ENCODE results near the gene INO80.
A peak's percentile ranks its signal among the peaks of the same experiment; 100 is the strongest.
"Not testable (repeated sequence)": the region's sequence is repeated elsewhere in the genome, so short reads cannot be mapped to it uniquely, and the experiment has no call there.

INO80 gene

DNA sequence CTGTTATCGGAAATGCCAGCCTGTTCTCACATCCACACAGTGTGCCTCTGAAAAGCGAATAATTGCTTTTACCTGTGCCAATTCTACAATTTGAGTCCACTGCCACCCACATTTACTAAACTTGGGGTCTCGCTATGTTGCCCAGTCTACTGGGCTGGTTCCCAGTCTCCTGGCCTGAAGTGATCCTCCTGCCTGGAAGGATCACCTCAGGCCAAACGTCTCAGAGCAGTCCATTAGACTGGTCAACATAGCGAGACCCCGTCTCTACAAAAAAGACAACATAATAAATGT lies 827 bp upstream of the INO80 start:
- FAIRE-seq: no peak

DNA sequence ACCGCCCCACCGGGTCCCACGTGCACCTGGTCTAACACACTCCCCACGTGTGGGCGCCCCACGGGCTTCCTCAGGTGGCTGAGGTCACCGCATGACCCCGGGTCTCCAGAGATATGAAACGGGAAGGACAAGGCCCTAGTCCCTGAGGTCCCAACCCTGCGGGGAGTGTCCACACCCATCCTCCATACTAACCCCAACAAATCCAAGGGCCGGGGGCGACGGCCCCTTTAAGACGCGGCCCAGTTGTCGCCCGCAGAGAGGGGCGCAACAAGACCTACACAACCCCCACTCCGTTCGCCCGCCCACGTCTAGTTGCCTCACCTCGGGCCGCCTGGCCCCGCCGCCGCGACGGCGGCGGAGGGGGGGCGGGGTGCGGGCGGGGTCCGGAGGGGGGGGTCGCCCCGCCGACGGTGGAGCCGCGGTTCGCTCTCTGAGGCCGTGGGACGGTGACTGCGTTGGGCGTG lies 396 bp downstream of the INO80 start:
- no peak for FAIRE-seq

DNA sequence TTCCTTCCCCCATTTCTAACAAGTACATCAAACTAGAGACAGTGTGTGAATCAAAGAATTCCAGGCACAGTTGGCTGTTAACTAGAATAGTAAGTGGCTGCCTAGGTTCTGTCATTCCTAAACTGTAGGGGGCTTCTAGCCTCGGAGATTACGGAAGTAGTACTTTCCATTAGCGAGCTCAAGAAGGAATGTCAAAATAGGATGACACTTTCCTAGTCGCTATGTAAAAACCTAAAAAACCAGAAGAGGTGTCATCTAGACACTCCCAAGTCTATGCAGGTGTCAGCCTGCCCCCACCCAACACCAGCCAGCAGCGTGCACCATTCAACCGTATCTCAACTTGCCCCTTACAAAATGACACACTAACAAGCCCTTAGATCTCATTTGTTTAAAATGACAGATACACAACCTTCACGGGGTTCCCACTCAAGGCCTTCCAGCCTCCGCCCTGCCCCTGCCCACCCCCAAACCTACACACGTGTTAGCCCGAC lies 874 bp downstream of the INO80 start:
- FAIRE-seq: no peak

DNA sequence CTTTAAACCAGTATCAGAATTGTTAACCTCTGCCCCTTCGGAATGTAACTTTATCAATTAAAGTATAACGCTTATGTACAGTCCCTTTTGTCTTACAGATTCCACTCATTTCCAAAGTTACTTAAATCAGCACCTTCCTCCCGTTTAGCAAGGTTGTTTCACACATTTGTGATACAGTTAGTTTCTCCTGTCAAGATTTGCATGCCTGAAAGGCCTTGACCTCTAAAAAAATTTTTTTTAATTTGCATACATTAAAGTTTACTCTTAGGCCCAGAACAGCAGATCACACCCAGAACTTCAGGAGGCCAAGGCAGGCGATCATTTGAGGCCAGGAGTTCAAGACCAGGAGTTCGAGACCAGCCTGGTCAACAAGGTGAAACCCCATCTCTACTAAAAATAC lies 9.1 kb downstream of the INO80 start:
- no peak for FAIRE-seq

DNA sequence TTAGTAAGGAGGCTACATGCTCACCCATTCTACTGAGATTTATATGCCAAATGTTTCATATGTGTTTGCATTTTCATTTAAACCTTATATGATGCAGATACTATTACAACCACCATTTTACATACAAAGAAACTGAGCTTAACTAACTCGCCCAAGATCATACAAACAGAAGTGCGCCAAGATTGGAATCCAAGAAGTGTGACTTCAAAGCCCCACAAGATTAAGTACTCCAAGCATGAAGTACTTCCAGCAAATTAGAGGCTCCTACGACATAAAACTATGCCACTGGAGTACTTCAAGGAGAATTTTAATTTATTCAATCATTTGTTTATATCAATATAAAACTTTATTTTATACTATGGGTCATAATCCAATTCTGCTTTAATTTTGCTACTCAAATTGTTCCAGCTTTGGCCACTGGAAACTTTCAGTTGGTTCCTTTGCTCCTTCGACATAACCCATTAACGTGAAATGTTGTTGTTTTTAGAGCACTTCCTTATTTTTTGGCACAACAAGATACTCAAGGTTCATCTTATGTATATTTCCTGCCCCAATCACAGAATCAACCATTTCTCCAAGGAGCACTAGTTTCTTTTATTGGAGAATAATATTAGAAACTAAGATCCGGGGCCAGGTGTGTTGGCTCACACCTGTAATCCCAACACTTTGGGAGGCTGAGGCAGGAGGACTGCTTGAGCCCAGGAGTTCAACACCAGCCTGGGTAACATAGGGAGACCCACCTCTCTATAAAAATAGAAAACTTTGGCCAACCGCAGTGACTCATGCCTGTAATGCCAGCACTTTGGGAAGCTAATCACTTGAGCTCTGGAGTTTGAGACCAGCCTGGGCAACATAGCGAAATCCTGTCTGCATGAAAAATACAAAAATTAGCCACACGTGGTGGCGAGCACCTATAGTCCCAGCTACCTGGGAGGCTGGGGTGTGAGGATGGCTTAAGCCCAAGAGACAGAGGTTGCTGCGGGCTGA lies 10.4 kb downstream of the INO80 start:
- FAIRE-seq: no peak

DNA sequence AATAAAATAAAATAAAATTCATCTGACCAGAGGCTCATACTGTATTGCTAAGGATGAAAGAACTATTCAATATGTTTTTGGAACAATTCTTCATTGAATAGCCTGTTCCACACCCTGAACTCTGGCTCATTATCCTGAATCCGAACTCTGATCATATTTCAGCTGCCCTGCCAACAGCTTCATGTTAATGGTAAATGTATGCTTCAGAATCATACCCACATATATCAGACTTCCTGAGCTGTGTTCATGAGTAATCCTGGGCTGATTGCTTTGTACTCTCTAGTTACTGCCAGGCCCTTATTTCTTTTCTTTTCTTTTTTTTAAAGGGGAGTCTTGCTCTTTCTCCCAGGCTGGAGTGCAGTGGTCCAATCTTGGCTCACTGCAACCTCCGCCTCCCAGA lies 11.8 kb downstream of the INO80 start:
- FAIRE-seq: no peak

DNA sequence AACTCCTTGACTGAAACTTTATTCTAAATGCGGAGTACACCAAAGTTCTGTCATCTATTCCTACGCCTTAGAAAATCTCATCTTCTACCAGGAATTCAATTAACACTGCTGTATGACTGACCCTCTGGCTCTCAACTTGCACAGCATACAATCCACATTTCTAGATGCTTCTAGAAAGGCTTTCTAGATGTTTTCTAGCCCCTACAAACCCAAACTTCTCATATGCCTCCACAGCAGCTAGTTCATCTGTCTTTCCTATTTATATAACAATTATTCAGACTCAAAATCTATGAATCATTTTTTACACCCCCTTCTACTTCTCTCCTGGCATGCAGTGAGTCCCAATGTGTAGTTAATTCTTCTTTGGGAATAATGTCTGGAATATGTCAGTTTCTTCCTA lies 13.2 kb downstream of the INO80 start:
- FAIRE-seq: no peak

DNA sequence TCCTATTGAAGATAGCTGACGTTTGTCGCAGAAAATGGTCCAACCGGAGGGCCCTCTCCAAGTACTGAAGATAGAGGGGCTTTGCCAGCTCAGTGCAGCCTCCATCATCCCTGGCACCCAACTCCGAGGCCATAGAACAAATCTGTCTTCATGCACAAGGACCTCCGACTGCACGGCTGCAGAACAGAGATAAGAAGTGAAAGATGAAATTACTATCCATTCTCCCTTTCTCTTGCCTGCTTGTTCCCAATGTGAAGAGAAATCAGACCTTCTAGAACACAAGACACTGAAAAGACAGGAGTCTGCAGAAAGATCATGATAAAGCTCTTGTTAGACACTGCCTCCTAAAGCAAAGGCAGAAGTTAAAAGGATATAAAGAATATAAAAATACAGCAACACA lies 19.9 kb downstream of the INO80 start:
- FAIRE-seq: no peak

DNA sequence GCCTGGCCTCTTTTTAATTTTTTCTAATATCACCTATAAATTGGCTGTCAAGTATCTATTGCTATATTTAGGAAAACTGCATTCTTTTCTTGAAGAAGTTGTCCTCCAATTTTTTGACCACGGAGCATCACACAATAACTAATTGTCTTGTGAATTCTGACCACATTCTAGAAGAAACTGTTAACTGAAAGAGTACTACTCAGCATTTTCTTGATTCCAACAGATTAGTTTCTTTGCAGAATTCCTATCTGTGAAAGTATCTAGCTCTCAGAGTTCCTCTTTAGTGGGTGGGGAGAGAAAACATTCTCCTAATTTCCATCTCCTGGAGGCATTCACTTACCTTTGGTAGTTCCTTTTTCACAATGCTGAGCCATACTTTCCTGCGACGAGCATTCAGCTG lies 31.1 kb downstream of the INO80 start:
- FAIRE-seq: no peak

DNA sequence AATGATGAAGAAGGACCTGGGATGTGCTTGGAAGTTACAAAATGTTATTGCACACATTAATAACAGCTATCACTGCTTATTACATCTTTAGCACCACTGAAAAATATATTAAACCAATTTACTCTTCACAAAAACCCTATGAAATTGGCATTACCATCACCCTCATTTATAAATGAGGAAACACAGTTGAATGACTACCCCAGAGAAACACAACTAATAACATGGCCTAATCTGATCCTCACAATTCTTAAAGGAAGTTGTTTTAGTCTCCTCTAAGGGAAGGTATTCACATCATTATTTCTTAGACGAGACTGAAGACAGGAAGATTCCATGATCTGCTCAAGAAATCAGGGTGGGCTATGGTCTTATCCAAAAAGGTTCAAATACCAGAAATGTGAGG lies 35.9 kb downstream of the INO80 start:
- FAIRE-seq: no peak

DNA sequence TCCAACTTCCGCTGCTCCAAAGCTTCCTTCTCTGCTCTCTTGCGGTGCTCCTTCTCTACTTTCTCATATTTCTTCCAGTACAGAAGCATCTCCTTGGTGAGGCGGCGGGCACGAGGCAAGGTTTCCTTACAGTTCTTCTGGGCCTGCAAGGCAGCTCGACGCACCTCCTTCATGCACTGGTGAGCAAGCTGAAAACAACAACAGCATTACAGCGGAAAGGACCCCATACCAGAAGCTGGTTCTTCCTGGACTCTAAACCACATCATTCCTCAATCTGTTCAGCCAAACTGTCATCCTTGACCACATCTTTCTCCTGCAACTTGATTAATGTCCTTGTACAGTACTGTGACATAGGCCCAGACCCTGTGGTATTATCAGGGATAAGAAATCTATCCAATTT lies 36.4 kb downstream of the INO80 start:
- no peak for FAIRE-seq

DNA sequence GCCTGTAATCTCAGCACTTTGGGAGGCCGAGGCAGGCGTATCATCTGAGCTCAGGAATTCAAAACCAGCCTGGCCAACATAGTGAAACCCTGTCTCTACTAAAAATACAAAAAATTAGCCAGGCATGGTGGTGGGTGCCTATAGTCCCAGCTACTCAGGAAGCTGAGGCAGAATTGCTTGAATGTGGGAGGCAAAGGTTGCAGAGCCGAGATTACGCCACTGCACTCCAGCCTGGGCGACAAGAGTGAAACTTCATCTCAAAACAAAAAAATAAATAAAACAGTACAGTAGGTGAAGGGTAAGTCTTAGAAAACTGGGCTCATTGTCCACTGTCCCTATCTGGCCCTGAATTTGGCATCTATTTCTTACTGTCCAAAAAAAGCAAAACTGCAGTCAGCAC lies 37.2 kb downstream of the INO80 start:
- not testable (repeated sequence) for FAIRE-seq

DNA sequence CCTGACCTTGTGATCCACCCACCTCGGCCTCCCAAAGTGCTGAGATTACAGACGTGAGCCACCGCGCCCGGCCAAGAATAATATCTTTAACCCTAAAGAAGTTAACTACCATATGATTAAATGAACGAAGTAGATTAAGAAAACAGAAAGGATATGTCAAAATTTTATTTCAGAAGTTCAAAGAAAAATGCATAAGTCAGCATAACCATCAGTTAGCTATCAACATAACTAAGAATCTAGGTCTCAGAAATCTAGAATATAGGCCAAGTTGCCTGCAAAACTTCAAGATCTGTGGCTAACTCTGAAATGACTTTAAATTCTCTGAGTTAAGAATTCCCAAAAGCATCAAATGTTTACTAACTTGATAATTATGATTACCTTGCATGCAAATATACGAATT lies 38.0 kb downstream of the INO80 start:
- no peak for FAIRE-seq

DNA sequence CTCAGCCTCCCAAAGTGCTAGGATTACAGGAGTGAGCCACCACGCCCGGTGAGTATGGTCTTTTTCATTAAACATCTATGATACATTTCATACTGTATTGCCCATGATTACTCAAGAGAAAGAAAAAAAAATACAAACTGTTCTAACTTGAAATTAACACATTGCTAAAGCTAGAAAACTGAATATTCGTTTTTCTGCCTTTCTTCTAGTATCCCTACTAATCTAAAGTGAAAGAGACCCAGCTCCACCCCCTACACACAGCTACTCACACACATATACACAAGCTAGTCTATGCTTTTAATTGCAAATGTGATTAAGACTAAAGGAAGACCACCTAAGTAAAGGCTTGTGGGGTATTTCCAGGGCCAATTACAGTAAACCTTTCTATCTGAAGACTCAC lies 43.1 kb downstream of the INO80 start:
- FAIRE-seq: no peak

DNA sequence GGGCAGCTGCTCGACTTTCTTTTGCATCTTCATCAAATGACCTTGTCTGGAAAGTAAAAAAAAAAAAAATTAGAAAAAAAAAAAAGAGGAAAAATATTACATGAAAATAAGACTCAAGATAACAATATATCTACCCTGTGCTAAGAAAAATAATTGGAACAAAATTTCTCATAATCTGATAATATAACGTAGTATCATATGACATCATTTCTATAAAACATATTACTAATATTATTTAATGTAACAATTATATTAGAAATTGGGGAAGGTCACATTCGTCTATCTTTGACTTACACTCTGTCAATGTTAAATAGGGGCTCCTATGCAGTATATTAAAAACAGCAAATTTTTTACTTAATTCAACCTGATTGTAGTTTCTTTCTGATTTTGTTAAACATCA lies 44.1 kb downstream of the INO80 start:
- no peak for FAIRE-seq

DNA sequence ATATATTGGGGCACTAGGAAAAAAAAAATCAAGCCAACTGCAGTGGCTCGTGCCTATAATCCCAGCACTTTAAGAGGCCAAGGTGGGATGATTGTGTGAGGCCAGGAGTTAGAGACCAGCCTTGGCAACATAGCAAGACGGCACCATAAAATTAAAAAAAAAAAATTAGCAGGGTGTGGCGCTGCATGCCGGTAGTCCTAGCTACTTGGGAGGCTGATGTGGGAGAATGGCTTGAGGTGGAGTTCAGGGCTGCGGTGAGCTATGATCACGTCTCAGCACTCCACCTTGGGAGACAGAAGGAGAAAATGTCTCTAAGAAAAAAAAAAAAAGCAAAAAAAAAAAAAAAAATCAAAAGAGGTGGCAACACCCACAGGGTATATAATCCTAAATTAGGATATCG lies 49.6 kb downstream of the INO80 start:
- FAIRE-seq: no peak

DNA sequence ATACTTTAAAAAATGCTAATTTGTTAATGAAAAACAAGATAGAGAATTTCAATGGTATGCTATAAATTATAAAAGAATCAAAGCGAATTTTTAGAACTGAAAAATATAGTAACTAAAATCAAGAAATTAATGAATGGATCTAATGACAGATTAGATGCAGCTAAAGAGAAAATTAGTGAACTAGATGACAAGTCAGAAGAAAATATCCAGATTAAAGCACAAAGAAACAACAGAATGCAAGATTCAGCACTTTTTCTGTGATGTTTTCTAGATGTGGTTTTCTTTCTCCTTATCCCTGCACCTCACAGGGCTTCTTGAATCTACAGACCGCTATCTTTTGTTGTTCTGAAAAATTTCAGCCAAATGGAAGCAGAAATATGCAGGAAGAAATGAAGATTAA lies 54.4 kb downstream of the INO80 start:
- peak; percentile 58 for FAIRE-seq

DNA sequence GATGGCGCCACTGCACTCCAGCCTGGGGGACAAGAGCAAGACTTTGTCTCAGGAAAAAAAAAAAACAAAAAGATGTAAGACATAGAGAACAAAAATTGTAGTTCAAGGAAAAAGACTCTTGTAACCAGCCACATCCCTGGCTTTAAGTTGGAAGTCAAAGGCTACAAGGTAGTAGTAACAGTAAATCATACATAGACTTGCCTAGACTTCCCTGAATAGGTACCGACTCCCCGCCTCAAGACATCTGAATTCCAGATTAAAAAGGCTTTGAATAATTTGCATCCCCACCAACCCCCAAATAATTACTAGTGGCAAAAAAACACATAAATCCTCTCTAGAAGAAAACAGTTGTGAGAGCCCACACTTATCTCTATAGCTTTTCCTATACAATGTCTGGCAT lies 55.6 kb downstream of the INO80 start:
- FAIRE-seq: no peak

DNA sequence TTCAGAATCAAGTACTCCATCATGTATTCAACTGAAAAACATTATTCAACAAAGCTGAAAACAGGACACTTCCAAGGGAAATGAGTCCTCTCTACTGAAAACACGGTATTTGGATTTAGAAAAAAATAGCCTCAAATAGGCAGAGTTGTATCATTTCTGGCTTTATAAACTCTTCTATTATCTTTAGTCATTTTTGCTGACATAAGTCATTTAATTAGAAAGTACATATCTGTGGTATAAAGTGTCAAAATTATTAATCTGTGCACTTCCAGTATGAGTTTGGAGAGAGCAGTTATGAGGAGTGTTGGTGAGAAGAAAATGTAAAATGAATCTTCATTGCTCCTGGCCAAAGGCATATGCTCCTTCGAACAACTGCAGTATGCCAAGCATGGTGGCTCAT lies 59.3 kb downstream of the INO80 start:
- no peak for FAIRE-seq

DNA sequence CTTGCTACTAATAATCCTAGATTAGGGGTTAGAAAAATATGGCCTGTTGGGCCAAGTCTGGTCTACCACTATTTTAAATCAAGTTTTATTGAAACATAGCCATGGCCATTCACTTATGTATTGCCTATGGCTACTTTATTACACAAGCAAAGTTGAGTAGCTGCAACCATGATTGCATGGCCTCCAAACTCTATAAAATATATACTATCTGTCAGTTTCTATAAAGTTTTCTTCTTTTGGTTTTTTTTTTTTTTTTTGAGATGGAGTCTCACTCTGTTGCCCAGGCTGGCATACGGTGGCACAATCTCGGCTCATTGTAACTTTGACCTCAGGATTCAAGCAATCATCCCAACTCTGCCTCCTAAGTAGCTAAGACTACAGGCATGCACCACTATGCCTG lies 60.4 kb downstream of the INO80 start:
- FAIRE-seq: no peak

DNA sequence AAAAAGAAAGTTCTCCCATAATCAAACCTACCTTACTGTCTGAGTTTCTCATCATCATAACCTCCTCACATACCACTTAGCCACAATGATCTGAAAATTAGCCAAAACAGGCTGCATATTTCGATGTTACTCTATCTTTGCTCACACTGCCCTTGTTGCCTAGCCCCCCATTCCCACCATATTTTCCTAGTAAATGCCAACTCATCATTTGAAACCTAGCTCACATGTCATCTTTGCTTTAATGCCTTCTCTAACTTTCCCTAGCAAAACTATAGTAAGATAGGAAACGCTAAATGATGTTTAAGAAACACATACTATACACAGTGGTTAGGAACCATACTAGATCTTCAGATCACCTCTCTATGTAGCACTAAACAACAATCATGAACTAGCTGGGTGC lies 64.9 kb downstream of the INO80 start:
- FAIRE-seq: no peak

DNA sequence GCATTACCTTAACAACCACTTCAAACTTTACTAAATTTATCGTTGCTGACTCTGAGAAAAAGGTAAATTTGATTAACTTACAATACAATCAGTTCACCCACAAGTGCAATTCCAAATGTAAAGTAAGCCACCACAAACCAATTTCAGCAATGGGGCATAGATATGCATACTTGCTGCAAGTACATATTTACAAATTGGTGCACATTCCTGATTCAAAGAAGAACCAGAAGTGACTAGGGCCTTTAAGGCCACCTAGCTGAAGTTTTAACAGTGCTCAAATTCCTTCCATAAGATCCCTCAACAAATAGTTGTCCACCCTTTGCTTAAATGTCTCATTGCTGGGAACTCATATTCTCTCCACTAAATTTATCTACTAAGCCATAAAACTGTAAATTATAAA lies 67.2 kb downstream of the INO80 start:
- no peak for FAIRE-seq

DNA sequence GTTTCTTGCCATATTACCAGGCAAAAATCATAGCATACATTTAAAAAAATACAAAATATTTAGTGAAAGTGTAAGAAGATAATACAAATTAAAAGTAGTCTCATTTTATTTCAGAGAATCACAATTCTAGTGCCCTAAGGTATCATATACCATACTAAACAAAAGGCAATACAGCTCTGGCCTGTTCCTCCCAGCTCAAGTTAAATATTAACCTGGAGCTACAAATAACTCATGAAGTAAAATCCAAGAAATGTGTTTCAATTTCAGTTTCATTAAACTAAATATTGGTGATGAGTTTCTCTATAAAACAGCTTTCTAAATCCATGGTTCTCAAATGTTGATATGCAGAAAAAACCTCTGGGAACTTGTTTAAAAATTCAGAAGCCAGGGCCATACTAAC lies 67.7 kb downstream of the INO80 start:
- FAIRE-seq: no peak

DNA sequence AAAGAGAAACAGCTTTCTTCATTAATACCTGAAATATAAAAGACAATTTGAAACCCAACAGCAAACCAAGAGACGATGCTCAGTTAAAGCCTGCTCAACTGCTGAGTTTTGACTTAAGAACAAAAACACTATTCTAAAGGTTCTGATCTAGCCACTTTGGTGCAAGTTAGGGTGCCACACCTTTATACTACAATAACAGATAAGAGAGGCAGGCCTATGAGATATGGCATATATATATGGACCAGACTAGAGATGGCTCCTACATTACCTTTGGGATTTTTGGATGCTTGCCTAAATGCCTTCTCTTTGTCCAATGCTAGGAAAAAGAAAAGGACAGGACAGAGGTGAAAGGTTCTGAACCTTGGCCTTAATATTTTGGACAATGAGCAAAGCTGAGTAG lies 68.6 kb downstream of the INO80 start:
- no peak for FAIRE-seq

Data from TTC549 (cell line).